ENCODE measurements around the gene TMEM242.

DNA sequence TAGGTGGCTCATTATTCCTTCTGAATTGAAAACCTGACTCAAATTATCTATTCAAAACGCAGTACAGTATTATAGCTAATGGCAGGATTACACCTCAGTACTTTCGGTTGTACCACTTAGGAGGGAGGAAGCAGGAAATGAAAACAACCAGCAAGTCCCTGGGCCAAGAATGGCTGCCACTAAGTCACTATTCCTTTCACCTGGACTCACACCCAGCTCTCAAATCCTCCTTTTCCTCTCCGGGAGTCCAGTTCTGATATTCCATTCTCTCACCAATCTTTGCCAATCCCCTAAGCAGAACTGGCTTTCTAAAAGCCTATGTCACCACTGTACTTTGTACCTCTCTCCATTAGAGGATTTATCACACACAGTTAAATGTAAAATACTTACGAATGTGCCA is 20.6 kb downstream of the TMEM242 start:
- no peak for TF ChIP-seq CBFB (IDR thresholded peaks at IDR 0.05; ENCODE audit: low read depth)
- TF ChIP-seq BRCA1 (IDR thresholded peaks at IDR 0.05; ENCODE audit: low read depth, low read length), result no peak
- TF ChIP-seq, protein P1, sequence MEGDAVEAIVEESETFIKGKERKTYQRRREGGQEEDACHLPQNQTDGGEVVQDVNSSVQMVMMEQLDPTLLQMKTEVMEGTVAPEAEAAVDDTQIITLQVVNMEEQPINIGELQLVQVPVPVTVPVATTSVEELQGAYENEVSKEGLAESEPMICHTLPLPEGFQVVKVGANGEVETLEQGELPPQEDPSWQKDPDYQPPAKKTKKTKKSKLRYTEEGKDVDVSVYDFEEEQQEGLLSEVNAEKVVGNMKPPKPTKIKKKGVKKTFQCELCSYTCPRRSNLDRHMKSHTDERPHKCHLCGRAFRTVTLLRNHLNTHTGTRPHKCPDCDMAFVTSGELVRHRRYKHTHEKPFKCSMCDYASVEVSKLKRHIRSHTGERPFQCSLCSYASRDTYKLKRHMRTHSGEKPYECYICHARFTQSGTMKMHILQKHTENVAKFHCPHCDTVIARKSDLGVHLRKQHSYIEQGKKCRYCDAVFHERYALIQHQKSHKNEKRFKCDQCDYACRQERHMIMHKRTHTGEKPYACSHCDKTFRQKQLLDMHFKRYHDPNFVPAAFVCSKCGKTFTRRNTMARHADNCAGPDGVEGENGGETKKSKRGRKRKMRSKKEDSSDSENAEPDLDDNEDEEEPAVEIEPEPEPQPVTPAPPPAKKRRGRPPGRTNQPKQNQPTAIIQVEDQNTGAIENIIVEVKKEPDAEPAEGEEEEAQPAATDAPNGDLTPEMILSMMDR (IDR thresholded peaks at IDR 0.05 in 2 of 3, conservative IDR thresholded peaks at IDR 0.05 in 1 of 3; ENCODE audit: control insufficient read depth in 2 of 3, extremely low read depth in 1 of 3, insufficient read depth in 1 of 3, low read depth in 3 of 3, low read length in 3 of 3), result no peak
- TF ChIP-seq, protein P2, sequence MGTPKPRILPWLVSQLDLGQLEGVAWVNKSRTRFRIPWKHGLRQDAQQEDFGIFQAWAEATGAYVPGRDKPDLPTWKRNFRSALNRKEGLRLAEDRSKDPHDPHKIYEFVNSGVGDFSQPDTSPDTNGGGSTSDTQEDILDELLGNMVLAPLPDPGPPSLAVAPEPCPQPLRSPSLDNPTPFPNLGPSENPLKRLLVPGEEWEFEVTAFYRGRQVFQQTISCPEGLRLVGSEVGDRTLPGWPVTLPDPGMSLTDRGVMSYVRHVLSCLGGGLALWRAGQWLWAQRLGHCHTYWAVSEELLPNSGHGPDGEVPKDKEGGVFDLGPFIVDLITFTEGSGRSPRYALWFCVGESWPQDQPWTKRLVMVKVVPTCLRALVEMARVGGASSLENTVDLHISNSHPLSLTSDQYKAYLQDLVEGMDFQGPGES (IDR thresholded peaks at IDR 0.05), result no peak
- TF ChIP-seq HCFC1 (IDR thresholded peaks at IDR 0.05; ENCODE audit: low read length), result no peak
- TF ChIP-seq RB1 (IDR thresholded peaks at IDR 0.05; ENCODE audit: borderline replicate concordance), result no peak
- TF ChIP-seq, protein P3, sequence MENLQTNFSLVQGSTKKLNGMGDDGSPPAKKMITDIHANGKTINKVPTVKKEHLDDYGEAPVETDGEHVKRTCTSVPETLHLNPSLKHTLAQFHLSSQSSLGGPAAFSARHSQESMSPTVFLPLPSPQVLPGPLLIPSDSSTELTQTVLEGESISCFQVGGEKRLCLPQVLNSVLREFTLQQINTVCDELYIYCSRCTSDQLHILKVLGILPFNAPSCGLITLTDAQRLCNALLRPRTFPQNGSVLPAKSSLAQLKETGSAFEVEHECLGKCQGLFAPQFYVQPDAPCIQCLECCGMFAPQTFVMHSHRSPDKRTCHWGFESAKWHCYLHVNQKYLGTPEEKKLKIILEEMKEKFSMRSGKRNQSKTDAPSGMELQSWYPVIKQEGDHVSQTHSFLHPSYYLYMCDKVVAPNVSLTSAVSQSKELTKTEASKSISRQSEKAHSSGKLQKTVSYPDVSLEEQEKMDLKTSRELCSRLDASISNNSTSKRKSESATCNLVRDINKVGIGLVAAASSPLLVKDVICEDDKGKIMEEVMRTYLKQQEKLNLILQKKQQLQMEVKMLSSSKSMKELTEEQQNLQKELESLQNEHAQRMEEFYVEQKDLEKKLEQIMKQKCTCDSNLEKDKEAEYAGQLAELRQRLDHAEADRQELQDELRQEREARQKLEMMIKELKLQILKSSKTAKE (IDR thresholded peaks at IDR 0.05; ENCODE audit: low read depth, poor library complexity, severe bottlenecking), result no peak
